Measurements from ENCODE around the gene PEX6.

PEX6 gene

DNA sequence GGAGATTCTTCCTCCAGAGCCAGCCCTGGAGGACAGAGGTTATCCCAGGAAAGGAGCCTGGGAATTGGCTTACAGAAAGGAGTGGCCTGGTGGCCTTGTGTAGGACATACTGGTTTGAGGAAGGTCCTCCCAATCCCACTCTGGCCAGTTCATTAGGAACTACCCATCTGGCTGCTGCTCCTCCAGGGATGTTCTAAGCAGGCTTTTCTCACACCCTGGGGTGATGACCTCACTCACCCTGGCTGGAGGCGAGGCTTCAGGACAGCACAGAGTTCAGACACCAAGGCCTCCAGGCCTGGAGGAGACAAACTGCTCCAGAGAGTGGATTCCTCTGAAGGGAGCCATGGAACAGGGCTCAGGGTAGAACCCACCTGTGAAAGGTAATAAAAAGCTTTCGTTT, 9.6 kb downstream of the PEX6 start:
- DNase-seq (ENCODE audit: low spot score), result no peak
- CTCF ChIA-PET, result interaction anchor here (0.6 kb wide), 1 partner anchor 200 kb away, joined by 6 read pairs; no protein-coding TSS in a partner anchor
- POLR2A ChIA-PET (ENCODE audit: low non-redundant PET), result no interaction called here
- TF ChIP-seq, protein P1, sequence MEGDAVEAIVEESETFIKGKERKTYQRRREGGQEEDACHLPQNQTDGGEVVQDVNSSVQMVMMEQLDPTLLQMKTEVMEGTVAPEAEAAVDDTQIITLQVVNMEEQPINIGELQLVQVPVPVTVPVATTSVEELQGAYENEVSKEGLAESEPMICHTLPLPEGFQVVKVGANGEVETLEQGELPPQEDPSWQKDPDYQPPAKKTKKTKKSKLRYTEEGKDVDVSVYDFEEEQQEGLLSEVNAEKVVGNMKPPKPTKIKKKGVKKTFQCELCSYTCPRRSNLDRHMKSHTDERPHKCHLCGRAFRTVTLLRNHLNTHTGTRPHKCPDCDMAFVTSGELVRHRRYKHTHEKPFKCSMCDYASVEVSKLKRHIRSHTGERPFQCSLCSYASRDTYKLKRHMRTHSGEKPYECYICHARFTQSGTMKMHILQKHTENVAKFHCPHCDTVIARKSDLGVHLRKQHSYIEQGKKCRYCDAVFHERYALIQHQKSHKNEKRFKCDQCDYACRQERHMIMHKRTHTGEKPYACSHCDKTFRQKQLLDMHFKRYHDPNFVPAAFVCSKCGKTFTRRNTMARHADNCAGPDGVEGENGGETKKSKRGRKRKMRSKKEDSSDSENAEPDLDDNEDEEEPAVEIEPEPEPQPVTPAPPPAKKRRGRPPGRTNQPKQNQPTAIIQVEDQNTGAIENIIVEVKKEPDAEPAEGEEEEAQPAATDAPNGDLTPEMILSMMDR (conservative IDR thresholded peaks at IDR 0.05; ENCODE audit: low read depth), result no peak
- no peak overlapping the region for H3K27ac ChIP-seq

DNA sequence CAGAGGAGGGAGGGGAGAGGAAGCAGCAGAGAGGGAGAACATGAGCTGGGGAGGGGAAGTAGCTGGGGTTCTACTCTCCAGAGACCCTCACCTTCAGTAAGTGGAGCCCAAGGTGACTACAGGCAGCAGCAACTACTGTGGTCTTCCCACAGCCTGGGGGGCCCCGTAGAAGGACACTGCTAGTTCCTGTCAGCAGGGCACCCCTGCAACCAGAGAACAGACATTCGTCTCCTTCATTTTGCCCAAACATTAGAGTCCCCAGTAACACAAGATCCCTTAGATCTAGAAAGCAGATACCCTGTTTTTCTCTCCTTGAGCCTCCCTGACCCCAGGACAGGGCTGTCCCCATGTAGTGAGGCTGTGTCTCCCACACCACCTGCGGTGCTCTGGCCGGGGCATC, 10.2 kb downstream of the PEX6 start:
- CTCF ChIA-PET, result interaction anchor here (0.6 kb wide), 1 partner anchor 201 kb away, joined by 6 read pairs; no protein-coding TSS in a partner anchor
- H3K27ac ChIP-seq, result no peak overlapping the region
- TF ChIP-seq, protein P1 (conservative IDR thresholded peaks at IDR 0.05; ENCODE audit: low read depth), result no peak
- no peak for DNase-seq (ENCODE audit: low spot score)
- POLR2A ChIA-PET (ENCODE audit: low non-redundant PET), result no interaction called here

DNA sequence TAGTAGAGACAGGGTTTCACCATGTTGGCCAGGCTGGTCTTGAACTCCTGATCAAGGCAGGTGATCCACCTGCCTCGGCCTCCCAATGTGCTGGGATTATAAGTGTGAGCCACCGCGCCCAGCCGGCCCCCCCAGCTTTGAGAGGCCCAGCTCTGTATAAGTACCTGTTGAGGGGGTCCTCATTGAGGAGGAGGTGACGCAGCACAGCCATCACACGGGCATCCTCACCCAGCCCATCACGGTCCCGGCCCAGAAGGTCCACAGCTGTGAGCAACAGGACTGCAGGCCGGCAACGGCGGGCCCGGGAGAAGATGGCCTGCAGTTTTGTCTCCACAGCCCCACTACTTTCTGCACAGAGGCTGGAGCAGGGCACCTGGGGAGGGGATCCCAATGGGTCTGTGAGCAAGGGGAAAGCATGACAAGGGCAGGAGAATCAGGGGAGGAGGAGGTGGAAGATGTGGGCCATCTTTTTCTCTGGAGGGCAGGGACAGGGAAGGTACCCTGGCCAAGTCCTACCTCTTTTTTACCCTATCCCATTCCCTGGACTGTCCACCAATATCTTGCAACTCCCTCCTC, 10.8 kb downstream of the PEX6 start:
- ChIA-PET CTCF (no interaction called here), POLR2A (ENCODE audit: low non-redundant PET) (no interaction called here)
- TF ChIP-seq, protein P1 (conservative IDR thresholded peaks at IDR 0.05; ENCODE audit: low read depth), result no peak
- H3K27ac ChIP-seq, result no peak overlapping the region
- DNase-seq (ENCODE audit: low spot score), result no peak

DNA sequence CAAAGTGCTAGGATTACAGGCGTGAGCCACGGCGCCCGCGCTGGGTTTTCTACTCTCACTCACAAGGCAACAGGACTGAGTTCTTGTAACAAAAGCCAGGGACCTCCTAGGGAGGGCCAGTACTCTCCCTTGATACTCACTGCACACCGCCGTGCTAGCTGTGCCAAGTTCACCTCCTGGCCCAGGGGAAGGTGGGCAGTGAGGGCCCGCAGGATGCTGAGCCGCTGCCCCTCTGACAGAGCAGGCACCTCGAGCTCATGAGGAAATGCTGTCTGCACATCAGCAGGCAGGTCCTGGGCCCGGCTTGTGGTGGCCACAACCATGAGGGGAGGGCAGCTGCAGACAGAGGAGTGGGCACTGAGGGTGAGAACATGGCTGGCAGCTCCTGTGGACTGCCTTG, 11.8 kb downstream of the PEX6 start:
- no peak overlapping the region for H3K27ac ChIP-seq
- no peak for DNase-seq (ENCODE audit: low spot score)
- ChIA-PET POLR2A (ENCODE audit: low non-redundant PET) (no interaction called here), CTCF (no interaction called here)
- TF ChIP-seq, protein P1 (conservative IDR thresholded peaks at IDR 0.05; ENCODE audit: low read depth), result no peak

DNA sequence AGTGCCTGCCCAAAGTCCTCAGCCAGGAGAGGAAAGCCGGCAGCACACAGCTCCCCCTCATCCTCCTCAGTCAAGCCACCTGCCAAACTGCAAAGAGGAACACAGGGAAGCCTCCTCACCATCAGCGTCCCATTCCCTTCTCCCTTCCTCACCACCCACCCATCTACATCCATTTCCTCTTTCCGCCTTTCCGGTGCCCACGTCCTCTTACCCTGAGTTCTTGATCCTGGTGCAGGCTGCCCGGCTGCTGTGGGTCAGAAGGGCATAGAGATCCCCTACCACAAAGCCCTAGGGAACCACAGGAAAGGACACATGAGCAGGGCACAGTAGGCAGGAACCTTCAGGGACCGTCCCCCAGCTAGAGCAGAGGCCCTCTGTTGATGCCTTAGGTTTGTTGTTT, 12.4 kb downstream of the PEX6 start:
- CTCF ChIA-PET, result no interaction called here
- no peak for DNase-seq (ENCODE audit: low spot score)
- TF ChIP-seq, protein P1 (conservative IDR thresholded peaks at IDR 0.05; ENCODE audit: low read depth), result no peak
- POLR2A ChIA-PET (ENCODE audit: low non-redundant PET), result no interaction called here
- no peak overlapping the region for H3K27ac ChIP-seq

DNA sequence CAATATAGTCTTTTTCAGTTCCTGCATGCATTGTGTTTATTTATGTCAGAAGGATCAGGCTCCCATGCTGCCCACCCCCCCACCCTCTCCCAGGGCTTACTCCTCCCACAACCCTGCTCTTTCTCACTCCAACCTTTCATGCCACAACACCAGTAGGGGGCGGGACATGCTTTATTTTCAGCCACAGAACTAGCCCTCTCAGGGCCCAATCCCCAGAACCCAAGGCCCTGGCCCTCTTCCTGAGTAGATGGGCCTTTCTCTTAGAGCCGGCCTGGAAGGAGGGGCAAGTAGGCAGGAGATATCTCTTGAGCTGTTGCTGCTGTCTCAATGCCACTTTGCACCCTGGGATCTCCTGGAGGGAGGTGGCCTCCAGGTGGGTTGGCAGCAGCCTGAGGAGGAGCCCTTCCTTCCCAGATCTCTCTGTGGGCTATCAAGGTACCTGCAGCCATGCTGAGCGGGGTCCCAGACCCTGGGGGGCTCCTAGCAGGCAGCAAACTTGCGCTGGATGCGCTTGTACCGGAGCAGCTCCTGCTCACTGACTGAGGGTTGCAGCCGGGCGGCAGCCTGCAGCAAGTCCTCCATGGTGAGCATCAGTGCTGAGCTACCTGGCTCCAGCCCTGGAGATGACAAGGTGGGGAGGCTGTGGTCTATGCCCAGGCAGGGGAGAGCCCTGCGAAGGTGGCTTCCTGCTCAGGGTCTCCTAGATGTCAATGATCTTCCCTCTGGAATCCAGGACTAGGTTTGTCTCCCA, 15.0 kb downstream of the PEX6 start:
- POLR2A ChIA-PET (ENCODE audit: low non-redundant PET), result no interaction called here
- H3K27ac ChIP-seq, result peak overlapping the region; percentile 11; the same call in 1 of the 2 replicates
- CTCF ChIA-PET, result interaction anchor here (0.5 to 0.6 kb wide), 3 partner anchors 16 to 133 kb away, joined by 3 to 5 read pairs (median 5); no protein-coding TSS in a partner anchor
- DNase-seq (ENCODE audit: low spot score), result no peak
- TF ChIP-seq, protein P1 (conservative IDR thresholded peaks at IDR 0.05; ENCODE audit: low read depth), result no peak; the same call in 1 of the 2 replicates

Data from RWPE1 (cell line).